GM12864 (cell line): Measurements from ENCODE around the gene ROBO4.

Source experiments
- DNase-seq: peaks from one replicate; pipeline ENCODE4 v3.0.0-alpha.2; 2011; ENCODE audit warnings: low read depth
- H3K4me3 ChIP-seq: 2 replicates; pipeline ENCODE4 v1.5.1; 2011; ENCODE audit warnings: mild to moderate bottlenecking, low read depth, low read length, control low read depth
- CTCF ChIP-seq: IDR thresholded peaks from 2 replicates; pipeline ENCODE4 v1.5.1; 2011; ENCODE audit warnings: low read depth, mild to moderate bottlenecking, moderate library complexity, low read length, control low read depth, inconsistent platforms; ENCODE audit errors: missing control alignments

ROBO4 gene

GRCh38 chr11:124919898-124920297 lies 22.2 kb upstream of the ROBO4 start:
- TF ChIP-seq CTCF: no peak
- no peak for DNase-seq
- no peak overlapping the region for H3K4me3 ChIP-seq

- TF ChIP-seq CTCF: no peak
- DNase-seq: no peak
- no peak within 1 kb of the TSS for H3K4me3 ChIP-seq
These were observed 21.3 kb upstream of the ROBO4 start, which contains the start of gene HEPN1 for GRCh38 chr11:124918950-124919349. TSS of gene HEPN1 (plus strand) at chr11:124919250.

GRCh38 chr11:124917115-124917637 lies 19.5 kb upstream of the ROBO4 start:
- no peak for DNase-seq
- TF ChIP-seq CTCF: no peak
- H3K4me3 ChIP-seq: no peak overlapping the region

- TF ChIP-seq CTCF: no peak
- no peak for DNase-seq
- H3K4me3 ChIP-seq: no peak overlapping the region
These were observed 18.7 kb upstream of the ROBO4 start for GRCh38 chr11:124916370-124916710.

GRCh38 chr11:124915541-124916369 lies 18.1 kb upstream of the ROBO4 start:
- no peak for TF ChIP-seq CTCF
- no peak overlapping the region for H3K4me3 ChIP-seq
- no peak for DNase-seq

GRCh38 chr11:124902616-124903015 lies 5.0 kb upstream of the ROBO4 start:
- no peak for DNase-seq
- H3K4me3 ChIP-seq: no peak overlapping the region
- TF ChIP-seq CTCF: no peak

- no peak for TF ChIP-seq CTCF
- no peak overlapping the region for H3K4me3 ChIP-seq
- DNase-seq: no peak
These were observed 2.8 kb upstream of the ROBO4 start for GRCh38 chr11:124900464-124900863.
